Tibial nerve (tissue), 3 donors: ENCODE data around the gene MED9.

Experiments
- POLR2A ChIP-seq, 2 donors: fragments of 450-650 bp; IDR thresholded peaks; one replicate each; pipeline ENCODE4 v1.6.1; 2017; ENCODE audit warnings: antibody characterized with exemption in 2 of 2, mild to moderate bottlenecking in 2 of 2, moderate library complexity in 2 of 2
- TF ChIP-seq, protein P1 (sequence below), 5 experiments: fragments of 200-600 bp in 3 of 5; fragments of 450-650 bp in 2 of 5; sonication (generic) in 3 of 5; IDR thresholded peaks; one replicate each; pipeline ENCODE4 v1.5.1; 2016 to 2019; ENCODE audit warnings: antibody characterized with exemption in 5 of 5, mild to moderate bottlenecking in 3 of 5, moderate library complexity in 2 of 5

DNA sequence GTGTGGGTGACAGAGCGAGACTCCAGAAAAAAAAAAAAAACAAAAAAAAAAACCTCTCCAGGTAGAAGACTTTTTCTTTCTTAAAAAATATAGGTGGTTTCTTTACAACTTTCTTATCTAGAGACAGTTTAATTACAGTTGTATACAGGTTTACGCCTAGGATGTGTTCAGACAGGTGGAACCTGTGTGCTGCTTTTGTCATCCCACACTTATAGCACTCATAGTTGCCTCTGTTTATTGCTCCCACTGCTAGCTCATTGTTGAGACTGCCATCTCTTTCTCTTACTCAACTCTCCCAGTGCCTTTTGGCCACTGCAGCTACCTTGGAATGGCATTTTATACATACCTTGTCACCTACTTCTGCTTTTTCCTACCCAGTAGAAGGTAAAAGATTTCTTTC lies 19.1 kb upstream of the MED9 start:
- TF ChIP-seq, protein P1, sequence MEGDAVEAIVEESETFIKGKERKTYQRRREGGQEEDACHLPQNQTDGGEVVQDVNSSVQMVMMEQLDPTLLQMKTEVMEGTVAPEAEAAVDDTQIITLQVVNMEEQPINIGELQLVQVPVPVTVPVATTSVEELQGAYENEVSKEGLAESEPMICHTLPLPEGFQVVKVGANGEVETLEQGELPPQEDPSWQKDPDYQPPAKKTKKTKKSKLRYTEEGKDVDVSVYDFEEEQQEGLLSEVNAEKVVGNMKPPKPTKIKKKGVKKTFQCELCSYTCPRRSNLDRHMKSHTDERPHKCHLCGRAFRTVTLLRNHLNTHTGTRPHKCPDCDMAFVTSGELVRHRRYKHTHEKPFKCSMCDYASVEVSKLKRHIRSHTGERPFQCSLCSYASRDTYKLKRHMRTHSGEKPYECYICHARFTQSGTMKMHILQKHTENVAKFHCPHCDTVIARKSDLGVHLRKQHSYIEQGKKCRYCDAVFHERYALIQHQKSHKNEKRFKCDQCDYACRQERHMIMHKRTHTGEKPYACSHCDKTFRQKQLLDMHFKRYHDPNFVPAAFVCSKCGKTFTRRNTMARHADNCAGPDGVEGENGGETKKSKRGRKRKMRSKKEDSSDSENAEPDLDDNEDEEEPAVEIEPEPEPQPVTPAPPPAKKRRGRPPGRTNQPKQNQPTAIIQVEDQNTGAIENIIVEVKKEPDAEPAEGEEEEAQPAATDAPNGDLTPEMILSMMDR (IDR thresholded peaks at IDR 0.05) = no peak
- TF ChIP-seq POLR2A (IDR thresholded peaks at IDR 0.05) = no peak
